Measurements from ENCODE around the gene RSAD2.

- TF ChIP-seq POLR2AphosphoS5 (IDR thresholded peaks at IDR 0.05; ENCODE audit: low read depth, low read length): no peak
- no peak for TF ChIP-seq TAF1 (IDR thresholded peaks at IDR 0.05; ENCODE audit: borderline replicate concordance, low read depth, low read length)
Observed at GRCh38 chr2:6927753-6928152, 50.2 kb downstream of the RSAD2 start.
